ENCODE results near the gene HLX.

Gene HLX

GRCh38 chr1:220839474-220839873 is 39.8 kb upstream of the HLX start:
- Histone ChIP-seq H3K9ac (ENCODE audit: low read length) (no peak overlapping the region), H4K20me1 (ENCODE audit: insufficient read depth, low read length) (no peaks in the 10 kb centered on the region), H3K36me3 (replicated peaks; ENCODE audit: low read depth, low read length) (no peaks in the 10 kb centered on the region), H2AFZ (ENCODE audit: low read depth, low read length) (no peak overlapping the region), H3K4me3 (ENCODE audit: low read length) (no peak overlapping the region), H3K4me1 (ENCODE audit: low read length) (no peaks in the 10 kb centered on the region), H3K9me3 (ENCODE audit: insufficient read depth, low read length) (no peaks in the 10 kb centered on the region), H3K4me2 (ENCODE audit: low read length) (no peak overlapping the region), H3K79me2 (ENCODE audit: low read length) (no peaks in the 10 kb centered on the region), H3K27me3 (ENCODE audit: low read depth, low read length) (no peaks in the 10 kb centered on the region), H3K27ac (ENCODE audit: low read length) (no peak overlapping the region)
- no peak for TF ChIP-seq CTCF (IDR thresholded peaks at IDR 0.05; ENCODE audit: low read depth, low read length)
- no peak for TF ChIP-seq EZH2phosphoT487 (IDR thresholded peaks at IDR 0.05; ENCODE audit: low read depth)

- Histone ChIP-seq H3K36me3 (replicated peaks; ENCODE audit: low read depth, low read length) (no peaks in the 10 kb centered on the region), H3K4me2 (ENCODE audit: low read length) (no peak overlapping the region), H3K4me1 (ENCODE audit: low read length) (no peaks in the 10 kb centered on the region), H3K27me3 (ENCODE audit: low read depth, low read length) (no peaks in the 10 kb centered on the region), H3K4me3 (ENCODE audit: low read length) (no peak overlapping the region), H3K79me2 (ENCODE audit: low read length) (no peaks in the 10 kb centered on the region), H3K9me3 (ENCODE audit: insufficient read depth, low read length) (no peaks in the 10 kb centered on the region), H3K9ac (ENCODE audit: low read length) (no peak overlapping the region), H3K27ac (ENCODE audit: low read length) (no peak overlapping the region), H4K20me1 (ENCODE audit: insufficient read depth, low read length) (no peaks in the 10 kb centered on the region), H2AFZ (ENCODE audit: low read depth, low read length) (no peak overlapping the region)
- no peak for TF ChIP-seq EZH2phosphoT487 (IDR thresholded peaks at IDR 0.05; ENCODE audit: low read depth)
- no peak for TF ChIP-seq CTCF (IDR thresholded peaks at IDR 0.05; ENCODE audit: low read depth, low read length)
Measured at GRCh38 chr1:220841293-220841692, 38.0 kb upstream of the HLX start.

- Histone ChIP-seq H3K4me2 (ENCODE audit: low read length) (no peak overlapping the region), H3K4me1 (ENCODE audit: low read length) (no peaks in the 10 kb centered on the region), H3K9me3 (ENCODE audit: insufficient read depth, low read length) (no peaks in the 10 kb centered on the region), H3K36me3 (replicated peaks; ENCODE audit: low read depth, low read length) (no peaks in the 10 kb centered on the region), H3K9ac (ENCODE audit: low read length) (no peak overlapping the region), H3K27me3 (ENCODE audit: low read depth, low read length) (no peaks in the 10 kb centered on the region), H3K4me3 (ENCODE audit: low read length) (no peak overlapping the region), H4K20me1 (ENCODE audit: insufficient read depth, low read length) (no peaks in the 10 kb centered on the region), H3K27ac (ENCODE audit: low read length) (no peak overlapping the region), H3K79me2 (ENCODE audit: low read length) (no peaks in the 10 kb centered on the region), H2AFZ (ENCODE audit: low read depth, low read length) (no peak overlapping the region)
- no peak for TF ChIP-seq EZH2phosphoT487 (IDR thresholded peaks at IDR 0.05; ENCODE audit: low read depth)
- TF ChIP-seq CTCF (IDR thresholded peaks at IDR 0.05; ENCODE audit: low read depth, low read length), result no peak
Measured at GRCh38 chr1:220843481-220844011, 35.7 kb upstream of the HLX start.

- H3K27me3 ChIP-seq (ENCODE audit: low read depth, low read length), result no peaks in the 10 kb centered on the region
Measured at GRCh38 chr1:220852408-220852807, 26.8 kb upstream of the HLX start.

More at GRCh38 chr1:220852408-220852807, 26.8 kb upstream of the HLX start:
- TF ChIP-seq CTCF (IDR thresholded peaks at IDR 0.05; ENCODE audit: low read depth, low read length) (no peak), EZH2phosphoT487 (IDR thresholded peaks at IDR 0.05; ENCODE audit: low read depth) (no peak)
- Histone ChIP-seq H3K36me3 (replicated peaks; ENCODE audit: low read depth, low read length) (no peaks in the 10 kb centered on the region), H3K9me3 (ENCODE audit: insufficient read depth, low read length) (no peaks in the 10 kb centered on the region), H3K9ac (ENCODE audit: low read length) (no peak overlapping the region), H3K79me2 (ENCODE audit: low read length) (no peaks in the 10 kb centered on the region), H3K4me1 (ENCODE audit: low read length) (no peaks in the 10 kb centered on the region), H3K4me2 (ENCODE audit: low read length) (no peak overlapping the region), H2AFZ (ENCODE audit: low read depth, low read length) (no peak overlapping the region), H3K27ac (ENCODE audit: low read length) (no peak overlapping the region), H3K4me3 (ENCODE audit: low read length) (no peak overlapping the region), H4K20me1 (ENCODE audit: insufficient read depth, low read length) (no peaks in the 10 kb centered on the region)
